AG09319 (cell line): ENCODE measurements around the gene ILDR2.

Source experiments
- DNase-seq: peaks from one replicate; pipeline ENCODE4 v3.0.0-alpha.2; 2010; ENCODE audit warnings: low read depth; ENCODE audit errors: extremely low read depth
- TF ChIP-seq, protein P1 (sequence below): IDR thresholded peaks from 2 replicates; pipeline ENCODE4 v1.5.1; 2011; ENCODE audit warnings: low read depth, mild to moderate bottlenecking, inconsistent platforms, low read length, moderate library complexity

ILDR2 gene

DNA sequence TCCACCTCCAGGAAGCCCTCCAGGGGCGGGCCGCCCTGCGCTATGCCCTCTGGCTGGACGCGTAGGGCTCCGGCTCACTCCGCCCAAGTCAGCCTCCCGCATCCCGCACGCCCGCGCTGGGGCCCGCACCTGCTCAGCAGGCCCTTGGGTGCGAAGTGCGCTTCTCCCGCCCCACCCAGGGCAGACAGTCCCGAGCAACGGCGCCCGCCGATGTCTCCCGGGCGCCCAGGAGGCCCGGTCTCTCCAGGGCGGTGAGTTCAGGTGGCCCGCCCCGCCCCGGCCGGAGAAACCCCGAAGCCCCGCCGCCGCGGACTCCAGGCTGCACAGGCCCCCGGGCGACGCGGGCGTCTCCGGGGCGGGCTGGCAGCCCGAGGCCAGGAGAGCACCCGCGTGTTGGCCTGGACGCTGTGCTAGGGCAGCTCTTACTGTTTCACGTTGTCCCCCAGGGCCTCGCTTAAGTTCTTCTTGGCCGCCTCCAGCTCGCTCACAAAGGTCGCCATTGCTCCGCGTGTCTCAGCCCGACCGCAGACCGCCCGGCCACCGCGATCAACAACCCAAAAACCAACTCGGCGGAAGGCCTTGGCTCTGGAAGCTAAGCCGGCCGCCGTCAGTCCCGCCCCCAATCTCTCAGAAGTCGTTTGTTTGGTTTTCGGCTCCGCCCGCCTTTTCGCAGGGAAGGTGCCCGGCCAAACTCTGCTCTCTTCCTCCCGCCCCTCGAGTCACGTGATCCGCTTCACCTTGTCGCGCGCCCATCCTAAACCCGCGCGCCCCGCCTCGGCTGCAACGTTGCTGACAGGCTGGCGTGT is 99.4 kb downstream of the ILDR2 start, which contains the start of gene TADA1:
TADA1 (minus strand) TSS at position 531 of the 806 bp plus-strand sequence; CDS start at position 500, 31 bp downstream.
- peak; percentile 93 for DNase-seq

DNA sequence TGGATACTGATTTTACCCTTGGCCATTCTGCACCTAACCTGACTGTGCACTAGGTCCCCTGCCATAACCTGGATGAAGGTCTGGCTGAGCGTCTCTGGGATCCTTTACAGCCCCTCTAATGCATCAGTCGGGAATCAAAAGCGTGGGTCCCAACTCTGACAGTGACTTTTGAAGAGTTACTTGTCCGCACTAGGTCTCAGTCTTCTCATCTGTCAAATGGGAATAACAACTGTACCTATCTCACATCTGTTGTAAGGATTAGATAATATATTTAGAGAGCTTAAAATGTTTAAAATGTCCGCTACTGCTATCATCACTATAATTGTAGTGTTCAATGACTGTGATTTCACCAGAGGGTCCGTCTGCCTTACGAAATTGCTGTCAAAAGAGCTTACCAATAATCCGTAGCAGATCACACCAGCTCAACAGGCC is 100.0 kb downstream of the ILDR2 start:
- TF ChIP-seq, protein P1, sequence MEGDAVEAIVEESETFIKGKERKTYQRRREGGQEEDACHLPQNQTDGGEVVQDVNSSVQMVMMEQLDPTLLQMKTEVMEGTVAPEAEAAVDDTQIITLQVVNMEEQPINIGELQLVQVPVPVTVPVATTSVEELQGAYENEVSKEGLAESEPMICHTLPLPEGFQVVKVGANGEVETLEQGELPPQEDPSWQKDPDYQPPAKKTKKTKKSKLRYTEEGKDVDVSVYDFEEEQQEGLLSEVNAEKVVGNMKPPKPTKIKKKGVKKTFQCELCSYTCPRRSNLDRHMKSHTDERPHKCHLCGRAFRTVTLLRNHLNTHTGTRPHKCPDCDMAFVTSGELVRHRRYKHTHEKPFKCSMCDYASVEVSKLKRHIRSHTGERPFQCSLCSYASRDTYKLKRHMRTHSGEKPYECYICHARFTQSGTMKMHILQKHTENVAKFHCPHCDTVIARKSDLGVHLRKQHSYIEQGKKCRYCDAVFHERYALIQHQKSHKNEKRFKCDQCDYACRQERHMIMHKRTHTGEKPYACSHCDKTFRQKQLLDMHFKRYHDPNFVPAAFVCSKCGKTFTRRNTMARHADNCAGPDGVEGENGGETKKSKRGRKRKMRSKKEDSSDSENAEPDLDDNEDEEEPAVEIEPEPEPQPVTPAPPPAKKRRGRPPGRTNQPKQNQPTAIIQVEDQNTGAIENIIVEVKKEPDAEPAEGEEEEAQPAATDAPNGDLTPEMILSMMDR = no peak
- DNase-seq = no peak

More for the DNA sequence above, 99.4 kb downstream of the ILDR2 start, which contains the start of gene TADA1:
- TF ChIP-seq, protein P1 = 0 out of 2 replicates have a peak, but pooled peaks have one; percentile 3

DNA sequence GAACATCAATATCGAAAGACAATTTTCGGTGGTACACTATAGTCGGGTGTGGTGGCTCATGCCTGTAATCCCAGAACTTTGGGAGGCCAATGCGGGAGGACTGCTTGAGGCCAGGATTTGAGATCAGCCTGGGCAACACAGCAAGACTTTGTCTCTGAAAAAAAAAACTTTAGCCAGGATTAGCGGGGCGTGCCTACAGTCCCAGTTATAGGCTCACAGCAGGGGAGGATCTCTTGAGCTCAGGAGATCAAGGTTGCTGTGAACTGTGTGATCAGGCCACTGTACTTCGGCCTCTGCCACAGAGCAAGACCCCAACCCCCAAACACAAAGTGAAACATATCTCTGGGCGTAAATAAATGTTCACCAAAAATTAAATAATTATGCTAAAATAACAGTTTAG is 100.9 kb downstream of the ILDR2 start:
- DNase-seq = no peak
- TF ChIP-seq, protein P1 = no peak

DNA sequence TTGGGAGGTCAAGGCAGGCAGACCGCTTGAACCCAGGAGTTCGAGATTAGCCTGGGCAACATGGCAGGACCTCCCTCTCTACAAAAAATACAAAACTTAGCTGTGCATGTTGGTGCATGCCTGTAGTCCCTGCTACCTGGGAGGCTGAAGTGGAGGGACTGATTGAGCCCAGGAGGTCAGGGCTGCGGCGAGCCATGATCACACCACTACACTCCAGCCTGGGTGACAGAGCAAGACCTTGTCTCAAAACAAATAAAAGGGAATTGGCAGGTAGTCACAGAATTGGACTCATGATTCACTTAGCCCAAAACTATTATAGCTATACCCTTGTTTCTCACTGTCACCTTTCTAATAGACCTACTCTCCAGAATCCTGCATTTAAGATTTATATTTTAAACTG is 104.8 kb downstream of the ILDR2 start:
- TF ChIP-seq, protein P1 = no peak
- no peak for DNase-seq

DNA sequence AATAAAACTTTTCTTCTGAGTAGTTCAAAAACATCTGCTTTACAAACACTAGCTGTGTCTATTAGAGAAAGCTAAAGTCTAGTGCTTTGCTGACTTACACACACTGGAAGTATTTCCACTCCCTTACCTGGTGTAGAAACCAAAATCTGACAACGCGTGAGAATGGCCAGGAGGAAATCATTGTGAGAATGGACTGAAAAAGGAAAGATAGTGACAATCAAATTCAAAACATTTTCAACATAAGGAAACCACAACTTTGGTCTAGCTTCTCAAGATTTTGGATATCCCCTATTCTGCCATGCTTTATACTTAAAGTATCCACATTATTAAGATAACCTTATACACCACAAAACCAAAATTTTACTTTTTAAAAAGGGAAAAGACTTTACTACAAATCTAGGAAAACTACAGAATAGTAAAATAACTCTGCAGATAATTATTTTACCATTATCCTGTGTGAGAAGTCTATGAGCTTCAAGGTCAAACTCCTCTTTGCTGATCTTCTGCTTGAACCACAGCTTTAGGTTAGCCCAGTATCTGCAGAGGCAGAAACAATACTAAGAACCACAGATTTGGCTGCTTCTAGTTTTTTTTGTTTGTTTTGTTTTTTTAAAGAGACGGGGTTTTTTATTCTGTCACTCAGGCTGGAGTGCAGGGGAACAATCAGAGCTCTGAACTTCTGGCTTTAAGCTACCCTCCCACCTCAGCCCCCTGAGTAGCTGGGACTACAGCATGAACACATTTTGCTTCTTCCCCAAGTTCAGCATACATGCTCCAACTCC is 105.8 kb downstream of the ILDR2 start:
- DNase-seq = no peak
- TF ChIP-seq, protein P1 = no peak

DNA sequence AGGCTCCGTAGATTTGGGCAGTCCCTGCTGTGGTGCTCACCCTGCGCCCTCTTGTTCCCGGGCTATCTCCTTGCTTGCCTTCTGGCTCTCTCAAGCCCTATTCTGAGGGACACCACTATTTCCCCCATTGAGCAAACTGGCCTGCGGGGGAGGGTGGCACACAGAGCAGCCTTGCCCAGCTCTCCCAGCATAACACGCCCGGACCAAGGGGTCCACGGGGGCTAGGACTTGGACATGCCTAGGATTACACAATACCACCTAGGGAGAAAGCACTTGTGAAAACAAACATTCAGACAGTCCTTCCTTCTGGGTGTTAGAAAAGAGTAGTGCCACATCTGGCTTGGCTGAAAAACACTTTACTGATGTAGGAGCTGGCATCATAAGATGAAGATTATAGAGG is 106.7 kb downstream of the ILDR2 start:
- TF ChIP-seq, protein P1 = no peak
- no peak for DNase-seq

DNA sequence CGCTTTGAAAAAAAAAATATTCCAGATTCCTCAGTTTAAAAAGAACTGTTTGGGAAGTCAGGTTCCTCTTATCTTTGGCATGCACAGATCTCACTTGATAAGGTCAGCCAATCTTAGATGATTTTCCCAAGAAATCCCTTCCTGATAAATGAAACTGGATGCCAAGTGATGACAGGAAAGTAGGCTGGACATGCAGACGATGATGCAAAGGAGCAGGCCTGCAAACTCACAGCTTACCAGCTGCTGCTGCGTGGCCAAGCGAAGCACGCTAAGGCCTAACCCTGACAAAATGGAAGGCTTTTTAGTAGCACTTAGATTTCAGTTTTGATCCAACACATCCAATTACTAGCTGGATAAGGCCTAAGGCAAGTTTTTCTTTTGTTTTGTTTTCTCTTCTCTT is 109.4 kb downstream of the ILDR2 start:
- DNase-seq = no peak
- TF ChIP-seq, protein P1 = no peak
